ENCODE results near the gene TCAP. TPM values are rescaled to one million over a fixed set of nuclear protein-coding genes. Genes with fewer than 3 reads are reported as not detected.
A peak's percentile ranks its signal among the peaks of the same experiment; 100 is the strongest.

The TCAP gene
- polyA plus RNA-seq, 1 experiment: 0.12 TPM

DNA sequence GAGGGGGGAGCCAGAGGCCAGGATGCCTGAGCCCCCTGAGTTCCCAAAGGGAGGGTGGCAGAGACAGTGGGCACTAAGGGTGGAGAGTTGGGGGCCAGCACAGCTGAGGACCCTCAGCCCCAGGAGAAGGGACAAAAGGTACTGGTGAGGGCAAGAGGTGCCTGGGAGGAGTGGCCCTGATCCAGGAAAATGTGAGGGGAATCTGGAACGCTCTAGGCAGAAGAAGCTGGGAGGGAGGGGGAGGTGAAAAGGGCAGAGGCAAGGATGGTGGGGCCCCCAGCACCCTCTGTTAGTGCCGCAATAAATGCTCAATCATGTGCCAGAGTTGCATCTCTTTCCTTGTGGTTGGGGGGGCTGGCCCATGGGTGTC lies 1.1 kb downstream of the TCAP start:
- Histone ChIP-seq H3K27ac (ENCODE audit: low read depth, low read length) (no peak overlapping the region), H3K27me3 (ENCODE audit: control insufficient read depth, insufficient read depth, low read length) (peaks cover 33% of the 10 kb centered on the region), H3K9me3 (ENCODE audit: control insufficient read depth, insufficient read depth, low read length) (no peaks in the 10 kb centered on the region; the same call in 1 of the 2 replicates), H3K4me3 (ENCODE audit: low read depth, low read length) (no peak overlapping the region)
- TF ChIP-seq, protein P1, sequence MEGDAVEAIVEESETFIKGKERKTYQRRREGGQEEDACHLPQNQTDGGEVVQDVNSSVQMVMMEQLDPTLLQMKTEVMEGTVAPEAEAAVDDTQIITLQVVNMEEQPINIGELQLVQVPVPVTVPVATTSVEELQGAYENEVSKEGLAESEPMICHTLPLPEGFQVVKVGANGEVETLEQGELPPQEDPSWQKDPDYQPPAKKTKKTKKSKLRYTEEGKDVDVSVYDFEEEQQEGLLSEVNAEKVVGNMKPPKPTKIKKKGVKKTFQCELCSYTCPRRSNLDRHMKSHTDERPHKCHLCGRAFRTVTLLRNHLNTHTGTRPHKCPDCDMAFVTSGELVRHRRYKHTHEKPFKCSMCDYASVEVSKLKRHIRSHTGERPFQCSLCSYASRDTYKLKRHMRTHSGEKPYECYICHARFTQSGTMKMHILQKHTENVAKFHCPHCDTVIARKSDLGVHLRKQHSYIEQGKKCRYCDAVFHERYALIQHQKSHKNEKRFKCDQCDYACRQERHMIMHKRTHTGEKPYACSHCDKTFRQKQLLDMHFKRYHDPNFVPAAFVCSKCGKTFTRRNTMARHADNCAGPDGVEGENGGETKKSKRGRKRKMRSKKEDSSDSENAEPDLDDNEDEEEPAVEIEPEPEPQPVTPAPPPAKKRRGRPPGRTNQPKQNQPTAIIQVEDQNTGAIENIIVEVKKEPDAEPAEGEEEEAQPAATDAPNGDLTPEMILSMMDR (IDR thresholded peaks at IDR 0.05; ENCODE audit: low read depth, low read length): no peak
- no peak for DNase-seq (ENCODE audit: low read depth, low spot score)
- POLR2A ChIA-PET: no interaction called here
- CTCF ChIA-PET: interaction anchor here (0.7 to 2.1 kb wide), 4 partner anchors 15 to 64 kb away, joined by 3 to 9 read pairs (median 3); partner anchors contain the start of gene MIEN1

DNA sequence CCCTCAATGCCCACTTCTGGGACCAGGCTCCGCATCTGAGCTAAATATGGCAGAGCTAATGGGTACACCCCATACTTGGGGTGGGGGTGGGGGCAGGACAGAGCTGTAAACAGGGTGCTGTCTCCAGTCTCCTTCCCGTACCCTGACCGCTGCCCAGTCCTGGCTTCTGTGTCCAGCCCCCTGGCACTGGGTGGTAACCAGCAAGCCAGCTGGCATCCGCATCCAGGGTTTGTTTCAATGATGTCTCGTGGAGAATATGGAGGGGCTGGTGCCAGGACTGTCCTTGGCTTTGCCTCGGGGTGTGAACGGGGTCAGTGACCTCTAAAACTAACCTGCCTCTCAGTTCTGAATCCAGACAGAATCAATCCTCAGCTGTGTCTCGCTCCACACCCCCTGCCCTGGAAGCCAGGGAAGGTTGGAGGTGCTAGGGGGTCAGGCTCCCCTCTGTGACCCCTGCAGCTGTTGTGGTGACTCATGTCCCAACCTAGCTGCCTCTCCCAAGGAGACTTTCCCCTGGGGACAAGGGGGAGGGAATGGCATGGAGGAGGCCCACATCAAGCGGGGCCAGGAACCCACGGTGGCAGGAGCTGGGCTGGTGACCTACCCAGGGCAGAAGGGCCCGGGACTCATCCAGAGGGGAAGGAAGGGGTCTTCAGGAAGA lies 1.6 kb downstream of the TCAP start:
- Histone ChIP-seq H3K4me3 (ENCODE audit: low read depth, low read length) (no peak overlapping the region), H3K27me3 (ENCODE audit: control insufficient read depth, insufficient read depth, low read length) (peaks cover 37% of the 10 kb centered on the region), H3K27ac (ENCODE audit: low read depth, low read length) (no peak overlapping the region), H3K9me3 (ENCODE audit: control insufficient read depth, insufficient read depth, low read length) (no peaks in the 10 kb centered on the region; the same call in 1 of the 2 replicates)
- TF ChIP-seq, protein P1 (IDR thresholded peaks at IDR 0.05; ENCODE audit: low read depth, low read length): no peak
- DNase-seq (ENCODE audit: low read depth, low spot score): no peak
- CTCF ChIA-PET: interaction anchor here (0.7 to 2.1 kb wide), 5 partner anchors 13 to 64 kb away, joined by 3 to 9 read pairs (median 3); partner anchors contain the start of gene MIEN1
- POLR2A ChIA-PET: no interaction called here

DNA sequence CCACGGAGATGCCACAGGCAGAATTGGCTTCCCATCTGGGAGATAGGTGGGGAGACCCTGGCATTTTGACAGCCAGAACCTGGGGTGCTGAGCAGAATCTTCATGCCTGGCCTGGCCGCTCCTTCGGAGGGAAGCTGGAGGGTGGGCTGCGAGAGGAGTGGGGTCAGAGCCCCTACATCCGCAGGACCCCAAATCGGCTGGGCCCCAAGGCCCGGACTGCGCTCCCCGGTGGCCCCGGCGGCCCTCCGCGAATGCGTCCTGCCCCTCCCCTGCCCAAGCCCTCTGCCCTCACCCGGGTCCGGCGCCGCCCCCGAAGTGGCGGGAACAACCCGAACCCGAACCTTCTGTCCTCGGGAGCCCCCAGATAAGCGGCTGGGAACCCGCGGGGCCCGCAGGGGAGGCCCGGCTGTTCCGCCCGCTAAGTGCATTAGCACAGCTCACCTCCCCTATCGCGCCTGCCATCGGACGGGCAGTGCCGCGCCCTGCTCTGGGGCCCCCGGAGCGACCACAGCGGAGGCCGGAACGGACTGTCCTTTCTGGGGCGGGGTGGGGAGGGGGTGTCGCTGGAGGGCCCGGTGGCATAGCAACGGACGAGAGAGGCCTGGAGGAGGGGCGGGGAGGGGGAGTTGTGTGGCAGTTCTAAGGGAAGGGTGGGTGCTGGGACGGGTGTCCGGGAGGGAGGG lies 2.3 kb downstream of the TCAP start:
- Histone ChIP-seq H3K9me3 (ENCODE audit: control insufficient read depth, insufficient read depth, low read length) (no peaks in the 10 kb centered on the region; the same call in 1 of the 2 replicates), H3K4me3 (ENCODE audit: low read depth, low read length) (no peak overlapping the region), H3K27ac (ENCODE audit: low read depth, low read length) (no peak overlapping the region), H3K27me3 (ENCODE audit: control insufficient read depth, insufficient read depth, low read length) (peaks cover 37% of the 10 kb centered on the region)
- ChIA-PET CTCF (interaction anchor here (0.7 to 2.1 kb wide), 2 partner anchors 14 to 46 kb away, joined by 3 to 9 read pairs; no protein-coding TSS in a partner anchor), POLR2A (no interaction called here)
- TF ChIP-seq, protein P1 (IDR thresholded peaks at IDR 0.05; ENCODE audit: low read depth, low read length): no peak
- no peak for DNase-seq (ENCODE audit: low read depth, low spot score)

DNA sequence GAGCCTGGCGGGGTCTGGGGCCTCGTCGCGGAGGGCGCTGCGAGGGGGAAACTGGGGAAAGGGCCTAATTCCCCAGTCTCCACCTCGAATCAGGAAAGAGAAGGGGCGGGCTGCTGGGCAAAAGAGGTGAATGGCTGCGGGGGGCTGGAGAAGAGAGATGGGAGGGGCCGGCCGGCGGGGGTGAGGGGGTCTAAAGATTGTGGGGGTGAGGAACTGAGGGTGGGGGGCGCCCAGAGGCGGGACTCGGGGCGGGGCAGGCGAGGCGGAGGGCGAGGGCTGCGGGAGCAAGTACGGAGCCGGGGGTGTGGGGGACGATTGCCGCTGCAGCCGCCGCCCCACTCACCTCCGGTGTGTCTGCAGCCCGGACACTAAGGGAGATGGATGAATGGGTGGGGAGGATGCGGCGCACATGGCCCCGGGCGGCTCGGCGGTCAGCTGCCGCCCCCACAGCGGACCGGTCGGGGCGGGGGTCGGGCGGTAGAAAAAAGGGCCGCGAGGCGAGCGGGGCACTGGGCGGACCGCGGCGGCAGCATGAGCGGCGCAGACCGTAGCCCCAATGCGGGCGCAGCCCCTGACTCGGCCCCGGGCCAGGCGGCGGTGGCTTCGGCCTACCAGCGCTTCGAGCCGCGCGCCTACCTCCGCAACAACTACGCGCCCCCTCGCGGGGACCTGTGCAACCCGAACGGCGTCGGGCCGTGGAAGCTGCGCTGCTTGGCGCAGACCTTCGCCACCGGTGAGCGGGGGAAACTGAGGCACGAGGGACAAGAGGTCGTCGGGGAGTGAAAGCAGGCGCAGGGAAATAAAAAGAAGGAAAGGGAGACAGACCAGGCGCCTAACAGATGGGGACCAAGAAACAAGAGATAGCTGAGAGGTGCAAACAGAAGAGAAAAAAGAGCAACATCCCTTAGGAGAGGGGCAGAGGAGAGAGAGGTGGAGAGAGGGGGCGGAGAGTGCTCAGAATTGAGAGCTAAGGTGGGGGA lies 3.1 kb downstream of the TCAP start, which contains the start of gene PNMT:
Gene PNMT, plus strand, starts transcription at position 509 of the 980 bp plus-strand sequence. Its CDS starts 23 bp downstream, at position 532.
- POLR2A ChIA-PET: no interaction called here
- no peak for DNase-seq (ENCODE audit: low read depth, low spot score)
- no peaks in the 10 kb centered on the region; the same call in 1 of the 2 replicates for H3K9me3 ChIP-seq (ENCODE audit: control insufficient read depth, insufficient read depth, low read length)
- peak within 1 kb of the TSS; percentile 36; the same call in 1 of the 2 replicates for H3K4me3 ChIP-seq (ENCODE audit: low read depth, low read length)
- TF ChIP-seq, protein P1 (IDR thresholded peaks at IDR 0.05; ENCODE audit: low read depth, low read length): peak; percentile 70
- H3K27me3 ChIP-seq (ENCODE audit: control insufficient read depth, insufficient read depth, low read length): peaks cover 37% of the 10 kb centered on the region
- no peak within 1 kb of the TSS for H3K27ac ChIP-seq (ENCODE audit: low read depth, low read length)
- CTCF ChIA-PET: interaction anchor here (0.8 to 5.0 kb wide), 6 partner anchors 10 to 121 kb away, joined by 3 to 92 read pairs (median 4); no protein-coding TSS in a partner anchor
